Liver (tissue), 9 donors: ENCODE results near the gene DCC. TPM values are rescaled to one million over a fixed set of nuclear protein-coding genes. Genes with fewer than 3 reads are reported as not detected.

Experiments
- DNase-seq: peaks from one replicate; pipeline ENCODE4 v3.0.0-alpha.2; 2017; ENCODE audit warnings: low spot score
- H3K27ac ChIP-seq, 2 donors: one replicate each; pipeline ENCODE4 v1.7.0; 2013; ENCODE audit warnings: inconsistent platforms in 2 of 2, low read length in 2 of 2, control low read depth in 1 of 2, low read depth in 1 of 2, mild to moderate bottlenecking in 1 of 2
- H3K27me3 ChIP-seq, 4 donors: one replicate each; pipeline versions ENCODE4 v1.6.1 to v1.7.0; 2013; ENCODE audit warnings: low read length in 3 of 4, inconsistent platforms in 1 of 4, mild to moderate bottlenecking in 1 of 4, moderate library complexity in 1 of 4; ENCODE audit not compliant: control insufficient read depth in 4 of 4, insufficient read depth in 4 of 4
- H3K36me3 ChIP-seq, 4 donors: one replicate each; pipeline versions ENCODE4 v1.6.1 to v1.7.0; 2013; ENCODE audit warnings: low read length in 3 of 4, mild to moderate bottlenecking in 3 of 4, low read depth in 1 of 4, moderate library complexity in 1 of 4; ENCODE audit not compliant: control insufficient read depth in 4 of 4, insufficient read depth in 3 of 4
- H3K4me1 ChIP-seq, 4 donors: one replicate each; pipeline versions ENCODE4 v1.6.1 to v1.7.0; 2013; ENCODE audit warnings: low read length in 3 of 4, mild to moderate bottlenecking in 3 of 4, moderate library complexity in 1 of 4; ENCODE audit not compliant: control insufficient read depth in 4 of 4, insufficient read depth in 4 of 4
- H3K4me3 ChIP-seq, 3 donors: one replicate each; pipeline versions ENCODE4 v1.6.1 to v1.7.0; 2013; ENCODE audit warnings: low read length in 3 of 3, control low read depth in 1 of 3, low read depth in 1 of 3, mild to moderate bottlenecking in 1 of 3
- H3K9ac ChIP-seq, 2 donors: one replicate each; pipeline ENCODE4 v1.7.0; 2013; ENCODE audit warnings: low read length in 2 of 2, mild to moderate bottlenecking in 2 of 2, moderate library complexity in 2 of 2, control low read depth in 1 of 2, low read depth in 1 of 2
- H3K9me3 ChIP-seq, 4 donors: one replicate each; pipeline versions ENCODE4 v1.6.1 to v1.7.0; 2013; ENCODE audit warnings: low read length in 3 of 4; ENCODE audit not compliant: control insufficient read depth in 4 of 4
- ATF3 ChIP-seq: IDR thresholded peaks from 2 replicates; pipeline ENCODE4 v1.6.1; 2016; ENCODE audit warnings: antibody characterized with exemption
- CTCF ChIP-seq: fragments of 150-350 bp; IDR thresholded peaks from 2 replicates; pipeline ENCODE4 v1.5.1; 2017; ENCODE audit warnings: improper control_type of control experiment, low read depth, low read length; ENCODE audit not compliant: missing input control
- EGR1 ChIP-seq, 2 donors: IDR thresholded peaks; 2 replicates each; pipeline ENCODE4 v1.6.1; 2016 to 2018; ENCODE audit warnings: antibody characterized with exemption in 2 of 2, low read depth in 2 of 2
- FOXA1 ChIP-seq: IDR thresholded peaks from 2 replicates; pipeline ENCODE4 v1.6.1; 2016; ENCODE audit warnings: antibody characterized with exemption
- FOXA2 ChIP-seq: IDR thresholded peaks from 2 replicates; pipeline ENCODE4 v1.6.1; 2016; ENCODE audit warnings: antibody characterized with exemption
- HNF4A ChIP-seq, 2 donors: conservative IDR thresholded peaks; 2 replicates each; pipeline ENCODE4 v1.6.1; 2016; ENCODE audit warnings: antibody characterized with exemption in 2 of 2, mild to moderate bottlenecking in 2 of 2
- HNF4G ChIP-seq: IDR thresholded peaks from 2 replicates; pipeline ENCODE4 v1.6.1; 2016; ENCODE audit warnings: antibody characterized with exemption
- JUND ChIP-seq, 2 donors: IDR thresholded peaks; 2 replicates each; pipeline ENCODE4 v1.6.1; 2016; ENCODE audit warnings: antibody characterized with exemption in 2 of 2
- MAX ChIP-seq: IDR thresholded peaks from 2 replicates; pipeline ENCODE4 v1.6.1; 2016; ENCODE audit warnings: antibody characterized with exemption
- RAD21 ChIP-seq, 2 donors: IDR thresholded peaks; 2 replicates each; pipeline ENCODE4 v1.6.1; 2016; ENCODE audit warnings: antibody characterized with exemption in 2 of 2, mild to moderate bottlenecking in 2 of 2
- REST ChIP-seq: IDR thresholded peaks from 2 replicates; pipeline ENCODE4 v1.6.1; 2016; ENCODE audit warnings: antibody characterized with exemption, mild to moderate bottlenecking
- RXRA ChIP-seq, 2 donors: IDR thresholded peaks; 2 replicates each; pipeline ENCODE4 v1.6.1; 2017 to 2018; ENCODE audit warnings: antibody characterized with exemption in 2 of 2, mild to moderate bottlenecking in 1 of 2
- SP1 ChIP-seq: IDR thresholded peaks from 2 replicates; pipeline ENCODE4 v1.6.1; 2018; ENCODE audit warnings: antibody characterized with exemption, mild to moderate bottlenecking
- TAF1 ChIP-seq: conservative IDR thresholded peaks from 2 replicates; pipeline ENCODE4 v1.6.1; 2016; ENCODE audit warnings: antibody characterized with exemption, mild to moderate bottlenecking
- WGBS: extraction: QIAGEN DNeasy Blood & Tissue Kit; methylation state at CpG from one replicate; pipeline ENCODE4 v1.1.7; 2013; 5-methylcytosine and 5-hydroxymethylcytosine counted together
- polyA plus RNA-seq, 2 donors: library from polyadenylated mRNA; stranded (reverse) in 1 of 2; unstranded in 1 of 2; fragments of 200-250 nt in 1 of 2; fragments of >200 nt in 1 of 2; fragmentation: Nextera tagmentation in 1 of 2; extraction: Ambion mirVana in 1 of 2; gene quantifications; one replicate each; pipeline versions ENCODE4 v1.2.1 to v1.2.3, GENCODE V29; 2013 to 2015
- total RNA-seq, 2 donors: library from RNA; depleted of rRNA; stranded (reverse); fragments of >200 nt; gene quantifications; one replicate each; pipeline ENCODE4 v1.2.3, GENCODE V29; 2014
- donor health status: healthy.
- donor health status: healthy.
- donor health status: healthy.
- donor health status: healthy.
- donor health status: healthy.

The DCC gene
- total and polyA plus RNA-seq, 4 donors, result under 0.01 to 0.03 TPM; not detected in 2

- WGBS, result 64% methylated on average over 4 of the region's 4 CpGs
- no peaks in the 10 kb centered on the region for H3K36me3 ChIP-seq
- no peak for DNase-seq
- no peaks in the 10 kb centered on the region for H3K27me3 ChIP-seq
- no peaks in the 10 kb centered on the region for H3K4me1 ChIP-seq
- H3K9ac ChIP-seq, result no peak overlapping the region
- no peak overlapping the region for H3K4me3 ChIP-seq
- peaks cover 0 to 3% (median 0%) of the 10 kb centered on the region in 4 donors for H3K9me3 ChIP-seq
- TF ChIP-seq SP1 (no peak), CTCF (no peak), HNF4A (conservative IDR thresholded peaks at IDR 0.05) (no peak), RXRA (IDR thresholded peaks at IDR 0.05) (no peak), MAX (no peak), TAF1 (no peak), JUND (IDR thresholded peaks at IDR 0.05) (no peak), RAD21 (IDR thresholded peaks at IDR 0.05) (no peak), HNF4G (no peak), FOXA1 (no peak)
- no peak overlapping the region for H3K27ac ChIP-seq
Measured at GRCh38 chr18:53142005-53142404, 802.0 kb downstream of the DCC start.

- no peaks in the 10 kb centered on the region for H3K9me3 ChIP-seq
- DNase-seq, result no peak
- no peaks in the 10 kb centered on the region for H3K36me3 ChIP-seq
- no peak overlapping the region for H3K4me3 ChIP-seq
- no peaks in the 10 kb centered on the region for H3K27me3 ChIP-seq
- H3K9ac ChIP-seq, result no peak overlapping the region
- H3K4me1 ChIP-seq, result no peaks in the 10 kb centered on the region
- H3K27ac ChIP-seq, result no peak overlapping the region
- no peak for TF ChIP-seq RAD21 (IDR thresholded peaks at IDR 0.05)
- no peak for TF ChIP-seq JUND (IDR thresholded peaks at IDR 0.05)
- TF ChIP-seq ATF3, result no peak
- no peak for TF ChIP-seq CTCF
- TF ChIP-seq HNF4G, result no peak
- no peak for TF ChIP-seq REST
- TF ChIP-seq EGR1 (IDR thresholded peaks at IDR 0.05; ENCODE audit: low read depth in 2 of 2), result no peak
- no peak for TF ChIP-seq MAX
- no peak for TF ChIP-seq FOXA1
- no peak for TF ChIP-seq FOXA2
Measured at GRCh38 chr18:53147472-53147871, 807.5 kb downstream of the DCC start.
